GM18873 (cell line): ENCODE measurements around the gene ENO1.
"Not testable (repeated sequence)": the region's sequence is repeated elsewhere in the genome, so short reads cannot be mapped to it uniquely, and the experiment has no call there.

Source experiments
- ATAC-seq: cut with Tn5 transposase; IDR thresholded peaks from one replicate; pipeline ENCODE4 v1.9.1; 2021; ENCODE audit warnings: mild to moderate bottlenecking, moderate library complexity, moderate number of reproducible peaks; ENCODE audit not compliant: unreplicated experiment, low FRiP score

ENO1 gene

DNA sequence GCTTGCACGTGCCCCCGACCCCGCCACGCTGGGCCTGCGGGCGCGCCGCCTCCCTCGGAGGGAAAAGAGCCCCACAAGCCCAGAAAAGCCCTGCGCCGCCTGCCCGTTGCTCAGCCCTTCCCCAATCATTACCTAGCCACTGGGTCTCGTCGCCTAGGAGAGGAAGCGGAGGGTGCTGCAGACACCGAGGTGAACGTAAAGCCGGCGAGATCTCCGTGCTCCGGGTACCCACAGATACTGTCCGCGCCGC lies at the start of gene ENO1:
ENO1 (minus strand) TSS at position 239 of the 250 bp plus-strand sequence. CDS start 3,778 bp downstream, outside the sequence.
- ATAC-seq = no peak

DNA sequence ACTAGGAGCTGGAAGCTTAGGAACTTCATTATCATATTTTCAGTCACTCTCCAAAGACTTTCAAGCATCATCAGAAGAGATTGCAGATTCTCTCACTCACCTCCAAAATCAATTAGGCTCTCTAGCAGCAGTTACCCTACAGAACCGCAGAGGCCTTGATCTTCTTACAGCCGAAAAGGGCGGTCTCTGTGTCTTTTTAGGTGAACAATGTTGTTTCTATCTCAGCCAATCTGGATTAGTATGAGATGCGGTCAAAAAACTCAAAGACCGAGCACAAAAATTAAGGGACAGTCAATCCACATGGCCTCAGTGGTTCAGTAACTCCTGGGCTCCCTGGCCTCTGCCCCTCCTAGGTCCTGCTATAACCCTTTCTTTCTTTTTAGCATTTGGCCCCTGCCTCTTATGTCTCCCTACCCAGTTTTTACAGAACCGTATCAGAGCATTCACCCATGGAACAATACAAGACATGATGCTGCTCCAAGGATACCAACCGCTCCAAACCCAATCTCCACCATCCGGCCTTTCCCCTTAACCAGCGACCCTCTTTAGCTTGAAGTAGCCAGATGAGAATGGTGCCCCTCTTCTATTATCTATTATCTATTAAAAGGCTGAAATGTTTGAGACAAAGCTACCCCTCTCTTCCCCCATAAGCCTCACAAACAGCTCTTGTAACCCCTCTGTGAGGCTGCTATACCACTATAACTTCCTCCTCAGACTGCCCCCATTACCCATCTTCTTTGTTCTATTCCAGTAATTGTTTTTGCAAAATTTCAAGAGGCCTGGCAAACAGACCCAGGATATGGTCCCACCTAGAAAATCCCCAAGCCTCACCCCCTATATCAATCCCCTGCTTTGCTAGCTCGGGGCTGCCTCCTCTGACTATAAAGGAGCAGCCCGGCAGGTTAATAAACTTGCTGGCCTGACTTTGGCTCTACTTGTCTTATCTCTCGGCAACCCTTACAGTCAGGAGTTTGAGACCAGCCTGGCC lies 48.5 kb upstream of the ENO1 start:
- no peak for ATAC-seq

DNA sequence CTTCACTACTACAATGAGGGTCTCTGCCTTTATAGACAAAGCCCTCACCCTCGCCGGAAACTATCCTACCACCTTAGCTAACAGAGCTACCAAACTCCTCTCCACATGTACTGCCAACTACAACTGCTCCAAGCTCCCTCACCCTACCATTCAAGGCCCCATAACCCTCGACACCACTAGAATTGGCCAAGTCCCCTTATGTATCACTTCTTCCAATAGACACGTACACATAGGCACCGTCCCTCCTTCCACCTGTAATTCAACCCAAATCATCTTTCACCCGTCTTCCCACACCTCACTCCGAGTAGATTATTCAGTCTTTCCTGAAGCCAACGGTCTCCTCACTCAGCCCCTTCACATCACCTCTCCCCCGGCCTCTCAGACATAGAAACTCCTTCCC lies 47.5 kb upstream of the ENO1 start:
- ATAC-seq = no peak

DNA sequence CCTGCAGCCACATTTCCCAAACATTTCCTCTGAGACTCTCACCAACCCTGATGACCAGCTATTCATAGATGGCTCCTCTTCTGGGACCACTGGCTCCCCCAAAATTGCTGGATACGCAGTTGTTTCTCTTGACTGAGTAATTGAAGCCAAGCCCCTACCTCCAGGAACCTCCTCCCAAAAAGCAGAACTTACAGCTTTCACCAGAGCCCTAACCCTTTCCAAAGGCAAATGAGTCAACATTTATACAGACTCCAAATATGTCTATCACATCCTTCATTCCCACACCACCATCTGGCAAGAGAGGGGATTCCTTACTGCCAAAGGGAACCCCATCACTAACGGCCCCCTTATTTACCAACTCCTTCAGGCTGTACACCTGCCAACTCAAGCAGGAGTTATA lies 46.9 kb upstream of the ENO1 start:
- no peak for ATAC-seq

DNA sequence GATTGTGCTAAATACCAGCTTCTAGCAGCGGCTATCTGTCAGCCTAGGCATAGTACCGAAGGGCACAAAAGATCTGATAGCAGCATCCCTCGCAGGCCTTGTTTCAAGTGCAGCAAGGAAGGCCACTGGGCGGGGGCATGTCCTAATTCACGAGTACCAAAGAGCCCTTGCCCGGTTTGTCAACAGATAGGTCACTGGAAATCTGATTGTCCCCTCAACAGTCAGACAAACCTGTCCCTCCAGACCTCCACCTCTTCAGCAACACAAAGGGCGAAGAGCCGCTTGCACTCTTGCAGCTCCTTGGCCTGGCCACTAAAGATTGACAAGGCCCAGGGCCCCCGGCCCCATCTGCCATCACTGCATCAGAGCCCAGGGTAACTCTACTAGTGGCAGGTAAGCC lies 44.5 kb upstream of the ENO1 start:
- no peak for ATAC-seq

DNA sequence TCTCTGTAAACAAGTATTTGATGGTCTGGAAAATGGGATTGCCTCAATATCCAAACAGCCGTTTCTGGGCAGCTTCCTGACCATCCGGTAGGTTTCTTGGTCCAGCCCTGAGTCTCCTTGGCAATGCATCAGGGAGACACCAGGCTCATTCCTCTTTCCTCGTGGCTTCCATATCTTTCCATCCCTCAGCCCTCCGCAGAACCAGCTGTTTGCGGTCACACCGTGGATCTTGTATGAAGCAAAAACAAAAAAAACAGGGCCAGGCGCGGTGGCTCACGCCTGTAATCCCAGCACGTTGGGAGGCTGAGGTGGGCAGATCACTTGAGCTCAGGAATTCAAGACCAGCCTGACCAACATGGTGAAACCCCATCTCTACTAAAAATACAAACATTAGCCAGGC lies 39.0 kb upstream of the ENO1 start:
- ATAC-seq = not testable (repeated sequence)

DNA sequence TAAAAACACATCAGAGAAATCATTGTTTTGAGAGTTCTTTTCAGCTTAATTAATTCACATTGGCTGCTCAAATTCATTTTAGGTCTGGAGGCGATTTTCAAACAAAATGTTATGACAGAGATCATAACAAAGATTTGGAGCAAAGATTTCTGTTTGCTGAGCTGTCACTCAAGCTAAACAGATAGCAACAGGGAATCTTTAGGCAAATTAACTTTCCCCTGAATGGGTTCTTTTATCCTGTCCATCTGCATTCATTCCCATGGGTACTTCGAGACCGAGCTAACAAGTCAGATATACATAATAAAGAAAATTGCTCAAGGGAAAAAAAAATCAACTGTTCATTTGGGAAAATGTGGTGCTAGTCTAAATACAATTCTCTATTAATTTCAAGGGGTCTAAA lies 37.0 kb upstream of the ENO1 start:
- ATAC-seq = no peak

DNA sequence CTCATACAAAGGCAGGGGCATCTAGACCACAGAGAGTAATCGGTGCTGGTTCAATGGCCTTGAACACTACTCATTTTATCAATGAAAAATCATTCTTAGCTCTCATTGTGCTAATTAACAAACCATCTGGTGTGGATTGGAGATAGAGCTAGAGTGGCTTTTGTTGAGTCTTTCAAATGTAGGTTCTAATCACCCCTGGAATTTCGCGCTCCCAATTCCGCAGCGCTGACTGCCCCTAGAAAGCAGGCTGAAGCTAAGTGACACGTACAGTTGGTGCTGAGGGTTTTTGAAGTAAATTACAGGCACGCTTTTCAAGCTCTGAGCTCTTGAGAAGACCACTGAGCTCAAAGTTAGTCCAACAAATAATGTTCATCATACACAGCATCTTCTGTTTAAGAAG lies 36.0 kb upstream of the ENO1 start:
- ATAC-seq = no peak

DNA sequence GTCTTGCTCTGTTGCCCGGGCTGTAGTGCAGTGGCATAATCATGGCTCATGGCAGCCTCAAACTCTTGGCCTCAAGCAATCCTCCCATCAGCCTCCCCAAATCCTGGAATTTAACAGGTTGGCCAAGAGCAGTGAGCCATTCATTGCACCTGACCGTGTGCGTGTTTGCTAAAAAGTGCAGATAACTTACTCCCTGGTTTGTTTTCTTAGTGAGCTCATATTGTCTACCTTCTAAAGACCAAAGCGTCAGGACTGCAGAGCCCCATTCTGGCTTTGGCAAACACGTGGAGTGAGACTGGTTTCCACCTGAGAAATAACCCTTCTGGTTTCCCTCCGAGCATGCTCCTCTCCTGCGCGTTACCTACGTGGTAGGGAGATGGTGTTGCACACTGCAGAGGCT lies 35.0 kb upstream of the ENO1 start:
- no peak for ATAC-seq

DNA sequence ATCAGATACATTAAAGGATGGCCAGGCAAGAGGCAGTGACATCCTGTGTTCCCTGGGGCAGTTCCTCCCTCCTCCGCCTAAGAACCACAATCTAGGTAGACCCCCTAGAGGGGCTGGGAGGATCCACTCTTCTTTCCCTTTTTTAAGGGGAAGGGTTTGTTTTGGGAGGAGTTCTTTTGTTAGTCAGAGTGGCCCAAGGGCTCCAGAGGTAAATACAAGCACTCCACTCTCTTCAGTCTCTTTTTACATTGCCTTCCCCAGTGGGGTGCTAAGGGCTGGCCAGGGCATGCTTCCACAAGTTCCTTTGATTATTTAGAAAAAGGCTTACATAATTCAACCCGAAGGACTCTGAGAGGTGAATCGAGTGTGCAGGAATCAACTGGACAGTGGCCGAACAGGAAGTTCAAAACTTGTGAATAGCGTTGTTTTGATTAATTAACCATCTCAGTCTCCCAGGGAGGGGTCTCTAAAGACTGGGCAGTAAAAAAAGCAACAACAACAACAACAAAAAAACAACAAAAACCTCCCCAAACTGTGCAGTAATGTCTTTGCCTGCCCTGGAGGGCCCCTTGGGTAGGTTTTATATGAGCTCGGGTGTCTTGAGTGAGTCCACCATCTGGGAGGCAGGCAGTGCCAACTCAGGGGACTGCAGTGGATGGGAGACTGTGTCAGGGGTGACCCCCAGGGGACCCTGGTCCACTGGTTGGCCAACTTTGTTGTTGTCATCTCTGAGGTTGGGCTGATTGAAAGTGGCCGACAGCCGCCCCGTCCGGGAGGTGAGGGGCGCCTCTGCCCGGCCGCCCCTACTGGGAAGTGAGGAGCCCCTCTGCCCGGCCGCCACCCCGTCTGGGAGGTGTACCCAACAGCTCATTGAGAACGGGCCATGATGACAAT lies 33.2 kb upstream of the ENO1 start:
- ATAC-seq = no peak

DNA sequence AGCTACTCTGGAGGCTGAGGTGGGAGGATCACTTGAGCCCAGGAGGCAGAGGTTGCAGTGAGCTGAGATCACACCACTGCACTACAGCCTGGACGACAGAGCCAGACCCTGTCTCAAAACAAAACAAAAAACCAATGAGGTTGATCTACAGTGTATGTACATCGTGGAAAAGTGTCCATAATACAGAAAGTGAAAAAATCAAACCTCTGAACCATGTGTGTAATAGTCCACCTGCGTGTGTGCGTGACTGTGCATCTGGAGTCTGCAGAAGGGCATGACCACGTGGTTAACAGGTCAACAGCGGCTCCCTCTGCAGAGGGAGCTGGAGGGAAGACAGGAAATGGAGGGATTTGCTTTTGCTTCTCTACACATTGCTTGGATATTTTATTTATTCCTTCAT lies 32.4 kb upstream of the ENO1 start:
- ATAC-seq = no peak

DNA sequence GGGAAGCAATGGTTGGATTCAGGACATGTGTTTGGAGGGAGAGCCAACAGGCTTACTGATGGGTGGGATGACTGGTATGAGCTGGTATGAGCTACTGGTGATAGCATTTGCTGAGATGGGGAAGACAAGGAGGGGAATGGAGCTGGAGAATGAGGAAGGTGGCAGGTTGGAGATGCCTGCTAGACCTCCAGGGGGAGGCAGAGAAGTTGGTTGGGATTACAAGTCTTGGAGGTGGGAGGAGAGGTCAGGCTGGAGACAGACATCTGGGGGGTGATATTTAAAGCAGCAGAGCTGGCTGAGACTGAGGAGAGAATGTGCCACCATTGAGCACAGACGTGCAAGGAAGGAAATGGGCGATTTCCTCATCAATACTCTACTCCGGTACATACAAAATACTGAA lies 31.8 kb upstream of the ENO1 start:
- no peak for ATAC-seq

DNA sequence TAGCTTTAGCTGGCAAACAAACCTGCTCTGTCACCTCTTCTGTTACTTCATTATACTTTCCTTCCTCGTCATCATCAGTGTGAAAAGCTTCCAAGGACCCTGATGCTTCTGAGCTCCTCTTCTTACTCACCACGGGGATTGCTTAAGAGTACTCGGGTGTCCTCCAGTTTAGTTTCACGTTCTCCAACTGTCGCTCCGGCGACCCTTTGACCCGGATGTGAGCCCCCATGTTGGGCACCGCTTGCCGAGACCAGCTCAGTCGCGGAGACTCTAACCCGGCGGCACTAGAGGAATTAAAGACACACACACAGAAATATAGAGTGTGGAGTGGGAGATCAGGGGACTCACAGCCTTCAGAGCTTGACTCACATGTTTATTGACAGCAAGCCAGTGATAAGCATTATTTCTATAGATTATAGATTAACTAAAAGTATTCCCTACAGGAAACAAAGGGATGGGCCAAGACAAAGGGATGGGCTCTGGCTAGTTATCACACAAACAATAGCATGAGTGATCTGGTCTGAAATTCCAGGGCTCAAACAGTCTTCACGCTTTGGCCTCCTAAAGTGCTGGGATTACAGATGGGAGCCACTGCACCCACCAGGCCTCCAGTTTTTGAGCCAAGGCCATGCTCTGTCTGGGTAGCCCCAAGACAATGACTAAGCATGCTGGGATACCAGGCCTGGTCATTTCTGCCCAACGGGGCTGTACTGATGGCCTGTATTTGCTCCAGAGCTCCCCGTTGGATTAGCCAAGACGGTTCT lies 30.1 kb upstream of the ENO1 start:
- ATAC-seq = no peak

DNA sequence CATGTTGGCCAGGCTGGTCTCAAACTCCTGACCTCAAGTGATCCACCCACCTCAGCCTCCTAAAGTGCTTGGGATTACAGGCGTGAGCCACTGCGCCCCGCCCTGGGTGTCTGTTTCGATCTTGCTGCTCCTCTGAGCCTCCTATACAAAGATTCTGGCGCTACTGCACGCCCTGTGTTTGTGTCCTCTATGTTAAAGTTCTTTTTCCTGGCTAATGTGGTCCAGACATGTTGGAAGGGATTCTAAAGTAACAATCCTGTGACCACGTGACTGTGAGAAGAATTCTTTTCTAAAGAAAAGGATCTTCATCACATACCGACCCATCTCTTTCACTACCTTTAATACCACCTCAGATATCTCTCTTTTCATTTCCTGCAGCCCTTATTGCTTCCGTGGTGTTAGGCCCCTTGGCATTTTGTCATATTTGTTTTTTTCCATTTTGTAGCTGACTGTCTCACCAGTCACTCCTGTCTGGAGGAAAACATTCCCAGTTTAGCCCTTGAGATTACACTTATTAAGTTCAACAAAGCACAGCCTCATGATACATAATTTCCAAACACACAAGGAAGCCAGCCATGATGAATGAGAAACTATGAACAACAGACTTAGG lies 27.2 kb upstream of the ENO1 start:
- ATAC-seq = no peak

DNA sequence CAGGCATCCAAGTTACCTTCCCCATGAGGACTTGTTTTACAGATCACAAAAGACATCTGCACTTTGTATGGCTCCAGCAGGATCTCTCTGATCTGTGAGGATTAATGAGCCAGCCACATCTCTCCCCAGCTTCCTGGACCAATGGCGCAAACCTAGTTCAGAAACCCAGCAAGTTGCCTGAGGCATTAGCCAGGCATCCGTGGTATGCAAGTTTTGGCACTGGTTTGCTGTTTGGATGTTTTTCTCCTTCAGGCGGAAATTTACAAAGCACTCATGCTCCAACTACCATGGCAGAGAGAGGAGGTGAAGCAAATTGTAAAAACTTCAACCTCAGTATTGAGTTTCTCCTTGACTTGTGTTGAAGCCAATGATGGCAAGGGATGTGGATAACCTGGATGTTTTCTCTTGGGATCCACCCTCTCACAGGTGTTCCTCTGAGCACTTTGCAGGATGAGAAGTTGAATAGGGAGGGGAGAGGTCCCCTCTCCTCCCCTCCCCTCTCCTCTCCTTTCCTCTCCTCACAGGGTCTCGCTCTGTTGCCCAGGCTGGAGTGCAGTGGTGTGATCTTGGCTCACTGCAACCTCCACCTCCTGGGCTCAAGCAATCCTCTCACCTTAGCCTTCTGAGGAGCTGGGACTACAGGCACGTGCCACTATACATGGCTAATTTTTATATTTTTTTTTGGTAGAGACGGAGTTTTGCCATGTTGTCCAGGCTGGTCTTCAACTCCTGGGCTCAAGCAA lies 25.6 kb upstream of the ENO1 start:
- ATAC-seq = no peak

DNA sequence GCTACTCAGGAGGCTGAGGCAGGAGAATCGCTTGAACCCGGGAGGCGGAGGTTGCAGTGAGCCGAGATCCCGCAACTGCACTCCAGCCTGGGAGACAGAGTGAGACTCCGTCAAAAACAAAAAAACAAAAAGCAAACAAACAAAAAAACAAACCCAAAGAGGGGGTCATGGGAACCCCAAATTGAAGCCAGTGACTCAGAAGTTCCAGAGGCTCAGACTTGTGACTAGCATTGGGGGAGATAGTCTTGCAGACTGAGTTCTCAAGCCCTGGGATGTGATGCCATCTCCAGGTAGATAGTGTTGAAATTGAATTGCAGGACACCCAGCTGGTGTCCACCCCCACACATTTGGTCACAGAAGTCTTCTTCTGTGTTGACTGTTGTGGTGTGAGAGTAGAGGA lies 24.9 kb upstream of the ENO1 start:
- no peak for ATAC-seq

DNA sequence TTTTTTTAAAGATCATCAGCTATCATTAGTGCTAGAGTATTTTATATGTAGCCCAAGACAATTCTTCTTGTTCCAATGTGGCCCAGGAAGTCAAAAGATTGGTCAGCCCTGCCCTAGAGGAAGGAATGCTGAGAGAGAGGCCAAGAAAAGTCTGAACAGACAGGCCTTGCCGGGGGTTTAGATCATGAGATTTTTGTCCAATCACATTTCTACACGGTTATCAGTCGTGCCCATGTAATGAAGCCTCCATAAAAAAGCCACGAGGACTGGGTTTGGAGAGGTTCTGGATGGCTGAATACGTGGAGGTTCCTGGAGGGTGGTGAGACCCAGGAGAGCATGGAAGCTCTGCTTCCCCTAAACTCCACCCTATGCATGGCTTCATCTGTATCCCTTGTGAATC lies 24.3 kb upstream of the ENO1 start:
- ATAC-seq = no peak

DNA sequence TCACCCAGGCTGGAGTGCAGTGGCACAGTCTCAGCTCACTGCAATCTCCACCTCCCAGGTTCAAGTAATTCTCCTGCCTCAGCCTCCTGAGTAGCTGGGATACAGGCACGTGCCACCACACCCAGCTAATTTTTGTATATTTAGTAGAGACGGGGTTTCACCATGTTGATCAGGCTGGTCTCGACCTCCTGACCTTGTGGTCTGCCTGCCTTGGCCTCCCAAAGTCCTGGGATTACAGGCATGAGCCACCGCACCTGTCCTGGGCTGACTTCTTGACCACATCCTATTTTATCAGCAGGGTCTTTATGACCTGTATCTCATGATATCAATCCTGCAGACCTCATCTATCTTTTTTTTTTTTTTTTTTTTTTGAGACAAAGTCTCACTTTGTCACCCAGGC lies 22.2 kb upstream of the ENO1 start:
- ATAC-seq = not testable (repeated sequence)

DNA sequence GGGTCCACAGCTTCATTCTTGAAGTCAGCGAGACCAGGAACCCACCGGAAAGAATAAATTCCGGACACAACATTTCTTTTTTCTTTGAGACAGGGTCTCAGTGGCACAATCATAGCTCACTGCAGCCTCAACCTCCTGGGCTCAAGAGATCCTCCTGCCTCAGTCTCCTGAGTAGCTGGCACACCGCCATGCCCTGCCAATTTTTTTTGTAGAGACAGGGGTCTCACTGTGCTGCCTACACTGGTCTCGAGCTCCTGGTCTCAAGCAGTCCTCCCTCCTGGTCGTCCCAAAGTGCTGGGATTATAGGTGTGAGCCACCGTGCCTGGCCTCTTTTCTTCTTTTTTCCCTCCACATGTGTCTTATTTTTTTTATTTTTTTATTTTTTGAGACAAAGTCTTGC lies 20.6 kb upstream of the ENO1 start:
- ATAC-seq = no peak

DNA sequence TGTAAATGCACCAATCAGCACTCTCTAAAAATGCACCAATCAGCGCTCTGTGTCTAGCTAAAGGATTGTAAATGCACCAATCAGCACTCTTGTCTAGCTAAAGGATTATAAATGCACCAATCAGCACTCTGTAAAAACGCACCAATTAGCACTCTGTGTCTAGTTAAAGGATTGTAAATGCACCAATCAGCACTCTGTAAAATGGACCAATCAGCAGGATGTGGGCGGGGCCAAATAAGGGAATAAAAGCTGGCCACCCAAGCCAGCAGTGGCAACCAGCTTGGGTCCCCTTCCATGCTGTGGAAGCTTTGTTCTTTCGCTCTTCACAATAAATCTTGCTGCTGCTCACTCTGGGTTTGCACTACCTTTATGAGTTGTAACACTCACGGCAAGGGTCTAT lies 19.9 kb upstream of the ENO1 start:
- ATAC-seq = not testable (repeated sequence)
